ENCODE data around the gene FCGBP. TPM values are rescaled to one million over a fixed set of nuclear protein-coding genes. Genes with fewer than 3 reads are reported as not detected.

FCGBP gene
- total RNA-seq, 2 donors from 2014 or later = 120 to 142 TPM

DNA sequence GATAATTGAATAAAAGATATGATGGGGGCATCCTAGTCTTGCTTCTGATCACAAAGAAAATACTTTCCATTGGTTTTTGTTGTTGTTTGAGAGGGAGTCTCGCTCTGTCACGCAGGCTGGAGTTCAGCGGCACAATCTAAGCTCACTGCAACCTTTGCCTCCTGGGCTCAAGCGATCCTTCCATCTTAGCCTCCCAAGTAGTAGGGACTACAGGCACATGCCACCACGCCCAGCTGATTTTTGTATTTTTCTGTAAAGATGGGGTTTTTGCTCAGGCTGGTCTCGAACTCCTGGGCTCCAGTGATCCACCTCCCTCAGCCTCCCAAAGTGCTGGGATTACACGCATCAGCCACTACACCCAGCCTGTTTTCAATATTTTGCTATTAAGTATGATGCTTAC is 19.5 kb upstream of the FCGBP start:
- no peaks in the 10 kb centered on the region for H3K27me3 ChIP-seq (replicated peaks; ENCODE audit: insufficient read depth)
- no peak overlapping the region for H3K27ac ChIP-seq
- H3K4me3 ChIP-seq = no peak overlapping the region
- no peaks in the 10 kb centered on the region for H3K36me3 ChIP-seq
- ATAC-seq (ENCODE audit: insufficient number of reproducible peaks, low FRiP score, low read depth) = no peak
- no peaks in the 10 kb centered on the region for H3K4me1 ChIP-seq (ENCODE audit: control insufficient read depth in 1 of 2, low read depth in 2 of 2)
- no peaks in the 10 kb centered on the region for H3K9me3 ChIP-seq
- no peak for DNase-seq (ENCODE audit: low spot score)
- TF ChIP-seq, protein P1, sequence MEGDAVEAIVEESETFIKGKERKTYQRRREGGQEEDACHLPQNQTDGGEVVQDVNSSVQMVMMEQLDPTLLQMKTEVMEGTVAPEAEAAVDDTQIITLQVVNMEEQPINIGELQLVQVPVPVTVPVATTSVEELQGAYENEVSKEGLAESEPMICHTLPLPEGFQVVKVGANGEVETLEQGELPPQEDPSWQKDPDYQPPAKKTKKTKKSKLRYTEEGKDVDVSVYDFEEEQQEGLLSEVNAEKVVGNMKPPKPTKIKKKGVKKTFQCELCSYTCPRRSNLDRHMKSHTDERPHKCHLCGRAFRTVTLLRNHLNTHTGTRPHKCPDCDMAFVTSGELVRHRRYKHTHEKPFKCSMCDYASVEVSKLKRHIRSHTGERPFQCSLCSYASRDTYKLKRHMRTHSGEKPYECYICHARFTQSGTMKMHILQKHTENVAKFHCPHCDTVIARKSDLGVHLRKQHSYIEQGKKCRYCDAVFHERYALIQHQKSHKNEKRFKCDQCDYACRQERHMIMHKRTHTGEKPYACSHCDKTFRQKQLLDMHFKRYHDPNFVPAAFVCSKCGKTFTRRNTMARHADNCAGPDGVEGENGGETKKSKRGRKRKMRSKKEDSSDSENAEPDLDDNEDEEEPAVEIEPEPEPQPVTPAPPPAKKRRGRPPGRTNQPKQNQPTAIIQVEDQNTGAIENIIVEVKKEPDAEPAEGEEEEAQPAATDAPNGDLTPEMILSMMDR (IDR thresholded peaks at IDR 0.05) = no peak

DNA sequence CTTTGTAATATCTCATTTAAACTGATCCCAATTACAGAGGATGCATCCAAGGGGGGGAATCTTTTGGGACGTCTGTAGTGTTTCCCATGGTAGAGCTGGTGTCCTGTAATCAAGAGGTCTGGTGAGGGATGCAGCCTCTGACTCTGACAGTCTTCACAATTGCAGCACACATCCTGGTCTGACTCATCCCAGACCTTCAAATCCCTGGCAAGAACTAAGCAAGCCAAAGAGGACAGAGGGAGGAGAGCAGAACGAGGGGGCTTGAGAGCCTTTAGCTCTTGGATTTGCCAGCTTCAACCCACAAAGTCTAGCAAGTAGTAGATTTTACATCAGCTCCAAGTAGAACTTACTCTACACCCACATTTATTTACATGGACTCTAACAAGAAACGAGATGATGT is 17.3 kb upstream of the FCGBP start:
- H3K4me3 ChIP-seq = no peak overlapping the region
- no peak overlapping the region for H3K27ac ChIP-seq
- DNase-seq (ENCODE audit: low spot score) (no peak), ATAC-seq (ENCODE audit: insufficient number of reproducible peaks, low FRiP score, low read depth) (no peak)
- H3K4me1 ChIP-seq (ENCODE audit: control insufficient read depth in 1 of 2, low read depth in 2 of 2) = no peaks in the 10 kb centered on the region
- no peaks in the 10 kb centered on the region for H3K27me3 ChIP-seq (replicated peaks; ENCODE audit: insufficient read depth)
- TF ChIP-seq, protein P1 (IDR thresholded peaks at IDR 0.05) = no peak
- H3K9me3 ChIP-seq = no peaks in the 10 kb centered on the region
- H3K36me3 ChIP-seq = no peaks in the 10 kb centered on the region

DNA sequence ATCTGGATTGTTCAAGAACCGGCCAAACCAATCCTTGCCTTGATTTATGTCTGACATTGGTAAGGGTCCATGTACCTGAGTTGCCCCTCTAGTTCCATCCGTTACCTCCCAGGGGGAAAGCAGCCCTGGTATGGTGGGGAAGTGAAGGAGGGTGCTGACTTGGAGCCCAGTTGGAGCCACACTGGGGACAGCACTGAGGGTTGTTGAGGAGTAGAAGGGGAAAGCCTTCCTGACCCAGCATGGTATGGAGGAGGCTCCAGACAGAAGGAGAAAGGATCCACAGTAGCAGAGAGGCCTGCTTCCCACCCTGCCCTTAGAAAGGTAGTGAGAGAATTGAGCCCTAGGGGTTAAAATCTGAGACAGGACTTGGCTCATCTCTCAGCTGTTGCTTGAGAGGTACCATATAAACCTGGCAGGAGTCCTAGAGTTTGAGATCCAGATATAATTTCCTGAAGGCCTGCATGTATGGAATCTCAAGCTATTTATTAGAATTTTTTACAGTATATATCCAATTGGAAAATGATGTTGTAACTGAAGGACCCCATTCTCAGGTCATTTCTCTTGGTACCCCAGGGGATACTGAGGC is 16.7 kb upstream of the FCGBP start:
- Histone ChIP-seq H3K9me3 (no peaks in the 10 kb centered on the region), H3K36me3 (no peaks in the 10 kb centered on the region), H3K4me1 (ENCODE audit: control insufficient read depth in 1 of 2, low read depth in 2 of 2) (no peaks in the 10 kb centered on the region), H3K27me3 (replicated peaks; ENCODE audit: insufficient read depth) (no peaks in the 10 kb centered on the region), H3K27ac (no peak overlapping the region), H3K4me3 (no peak overlapping the region)
- ATAC-seq (ENCODE audit: insufficient number of reproducible peaks, low FRiP score, low read depth) (no peak), DNase-seq (ENCODE audit: low spot score) (no peak)
- TF ChIP-seq, protein P1 (IDR thresholded peaks at IDR 0.05) = no peak

DNA sequence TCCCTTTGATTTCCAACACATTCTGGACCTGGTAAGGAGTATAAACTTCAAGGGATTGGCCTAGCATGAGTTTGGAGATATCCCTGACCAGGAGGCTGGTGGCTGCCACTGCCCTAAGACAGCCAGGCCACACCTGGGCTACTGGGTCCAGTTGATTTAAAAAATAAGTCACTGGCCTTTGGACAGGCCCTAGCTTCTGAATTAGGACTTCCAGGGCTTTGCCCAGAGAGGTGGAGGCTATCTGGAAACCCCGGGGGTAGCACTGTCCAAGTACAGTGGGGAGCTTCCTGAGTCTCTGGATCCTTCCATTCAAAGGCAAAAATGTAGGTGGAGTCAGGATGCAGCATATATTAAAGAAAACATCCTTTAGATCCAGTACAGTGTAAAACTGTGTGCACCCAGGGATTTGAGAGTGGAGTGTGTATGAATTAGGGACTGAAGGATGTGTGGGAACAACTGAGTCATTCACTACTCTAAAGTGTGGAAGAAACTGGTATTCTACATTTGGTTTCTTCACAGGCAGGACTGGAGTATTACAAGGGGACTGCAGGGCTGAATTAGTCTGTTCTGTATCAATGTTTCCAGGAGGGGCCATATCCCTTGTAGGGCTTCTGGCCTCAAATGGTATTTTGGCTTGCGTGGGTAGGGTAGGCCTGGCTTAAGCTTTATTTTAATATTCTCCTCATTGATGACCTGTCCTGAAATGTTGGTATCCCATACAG is 14.8 kb upstream of the FCGBP start:
- ATAC-seq (ENCODE audit: insufficient number of reproducible peaks, low FRiP score, low read depth) (no peak), DNase-seq (ENCODE audit: low spot score) (no peak)
- H3K27me3 ChIP-seq (replicated peaks; ENCODE audit: insufficient read depth) = no peaks in the 10 kb centered on the region
- no peaks in the 10 kb centered on the region for H3K36me3 ChIP-seq
- TF ChIP-seq, protein P1 (IDR thresholded peaks at IDR 0.05) = no peak
- no peak overlapping the region for H3K4me3 ChIP-seq
- H3K27ac ChIP-seq = no peak overlapping the region
- no peaks in the 10 kb centered on the region for H3K4me1 ChIP-seq (ENCODE audit: control insufficient read depth in 1 of 2, low read depth in 2 of 2)
- H3K9me3 ChIP-seq = no peaks in the 10 kb centered on the region

DNA sequence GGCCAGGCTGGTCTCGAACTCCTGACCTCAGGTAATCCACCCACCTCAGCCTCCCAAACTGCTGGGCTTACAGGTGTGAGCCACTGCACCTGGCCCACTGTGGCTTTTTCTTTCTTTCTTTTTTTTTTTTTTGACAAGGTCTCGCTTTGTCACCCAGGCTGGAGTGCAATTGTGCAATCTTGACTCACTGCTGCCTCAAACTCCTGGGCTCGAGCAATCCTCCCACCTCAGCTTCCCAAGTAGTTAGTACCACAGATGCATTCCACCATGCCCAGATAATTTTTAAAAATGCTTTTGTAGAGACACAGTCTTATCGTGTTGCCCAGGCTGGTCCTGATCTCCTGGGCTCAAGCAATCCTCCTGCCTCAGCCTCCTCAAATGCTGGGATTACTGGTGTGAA is 12.1 kb upstream of the FCGBP start:
- Histone ChIP-seq H3K27ac (no peak overlapping the region), H3K36me3 (no peaks in the 10 kb centered on the region), H3K4me1 (ENCODE audit: control insufficient read depth in 1 of 2, low read depth in 2 of 2) (no peaks in the 10 kb centered on the region), H3K4me3 (no peak overlapping the region), H3K27me3 (replicated peaks; ENCODE audit: insufficient read depth) (no peaks in the 10 kb centered on the region), H3K9me3 (no peaks in the 10 kb centered on the region)
- DNase-seq (ENCODE audit: low spot score) (no peak), ATAC-seq (ENCODE audit: insufficient number of reproducible peaks, low FRiP score, low read depth) (no peak)
- TF ChIP-seq, protein P1 (IDR thresholded peaks at IDR 0.05) = no peak
